HCT116 (cell line): Measurements from ENCODE around the gene TMEM11. TPM values are rescaled to one million over a fixed set of nuclear protein-coding genes. Genes with fewer than 3 reads are reported as not detected.

Experiments
- ATAC-seq: fragments of 200-7000 bp; cut with Tn5 transposase; 2 replicates; pipeline ENCODE4 v1.9.1; 2020; ENCODE audit warnings: mild to moderate bottlenecking, moderate library complexity
- BruUV-seq: library from RNA; stranded (reverse); fragments of 400-500 nt; replicated peaks from 2 replicates; lab custom pipeline; 2021; lab: Mats Ljungman, UMichigan
- CTCF ChIA-PET: fragments of 300-600 bp; sonication (Branson Sonifier 250); formaldehyde crosslinking; loops from one replicate; lab custom pipeline; 2021; ENCODE audit warnings: antibody characterized with exemption; lab: Charles Lee
- POLR2A ChIA-PET: fragments of 300-600, 350-600 bp; sonication (Branson Sonifier 250); formaldehyde crosslinking; loops from one replicate; lab custom pipeline; 2021; ENCODE audit warnings: antibody characterized with exemption; lab: Charles Lee
- RAD21 ChIA-PET, 2 experiments: fragments of 300-600 bp; sonication (Branson Sonifier 250); formaldehyde crosslinking; loops; one replicate each; lab custom pipeline; 2023; ENCODE audit warnings: low total read pairs in 2 of 2; ENCODE audit not compliant: uncharacterized antibody in 2 of 2, unreplicated experiment in 2 of 2, low non-redundant PET in 1 of 2; lab: Charles Lee
- DNase-seq: peaks from one replicate; pipeline ENCODE4 v3.0.0-alpha.2; 2010; ENCODE audit warnings: low read depth, low spot score
- H2AFZ ChIP-seq: fragments of 200-600 bp; shearing (Covaris generic), sonication (generic); 2 replicates; pipeline ENCODE4 v1.6.1; 2017; ENCODE audit warnings: low read depth, mixed run types, mixed read lengths, antibody characterized with exemption, low read length; ENCODE audit not compliant: poor library complexity, severe bottlenecking
- H3K27ac ChIP-seq: 2 replicates; pipeline ENCODE4 v1.5.1; 2012; ENCODE audit warnings: low read depth, low read length
- H3K27me3 ChIP-seq: fragments of 200-600 bp; sonication (generic); 2 replicates; pipeline ENCODE4 v1.6.1; 2016; ENCODE audit warnings: mixed run types, low read length, mixed read lengths; ENCODE audit not compliant: insufficient read depth
- H3K36me3 ChIP-seq, 2 experiments: fragments of 200-500 bp in 1 of 2; fragments of 200-600 bp in 1 of 2; sonication (Bioruptor generic) in 1 of 2; sonication (generic) in 1 of 2; 2 replicates each; pipeline versions ENCODE4 v1.5.1 to v1.6.1; 2014 to 2016; ENCODE audit warnings: low read length in 2 of 2, inconsistent platforms in 1 of 2, mixed read lengths in 1 of 2, mixed run types in 1 of 2; ENCODE audit not compliant: insufficient read depth in 2 of 2, control insufficient read depth in 1 of 2
- H3K4me1 ChIP-seq, 2 experiments: fragments of 200-600 bp in 1 of 2; sonication (generic) in 1 of 2; 2 replicates each; pipeline versions ENCODE4 v1.5.1 to v1.6.1; 2012 to 2017; ENCODE audit warnings: low read length in 2 of 2, inconsistent platforms in 1 of 2, mild to moderate bottlenecking in 1 of 2, mixed read lengths in 1 of 2, mixed run types in 1 of 2, moderate library complexity in 1 of 2; ENCODE audit not compliant: insufficient read depth in 2 of 2, control insufficient read depth in 1 of 2
- H3K4me2 ChIP-seq: fragments of 200-600 bp; sonication (generic); 2 replicates; pipeline ENCODE4 v1.6.1; 2017; ENCODE audit warnings: mixed run types, low read length, mixed read lengths
- H3K4me3 ChIP-seq, 2 experiments: fragments of 200-600 bp in 1 of 2; sonication (generic) in 1 of 2; replicated peaks in 1 of 2; 2 replicates each; pipeline ENCODE4 v1.5.1; 2011 to 2016; ENCODE audit warnings: low read length in 2 of 2, control low read depth in 1 of 2, low read depth in 1 of 2, mild to moderate bottlenecking in 1 of 2, mixed read lengths in 1 of 2, mixed run types in 1 of 2
- H3K79me2 ChIP-seq: fragments of 200-600 bp; sonication (generic); 2 replicates; pipeline ENCODE4 v1.6.1; 2017; ENCODE audit warnings: mild to moderate bottlenecking, mixed run types, low read length, moderate library complexity, mixed read lengths; ENCODE audit not compliant: insufficient read depth
- H3K9ac ChIP-seq: fragments of 200-600 bp; sonication (generic); 2 replicates; pipeline ENCODE4 v1.6.1; 2016; ENCODE audit warnings: low read length, mixed read lengths
- H3K9me2 ChIP-seq: fragments of 200-600 bp; sonication (generic), shearing (Covaris generic); 2 replicates; pipeline ENCODE4 v1.6.1; 2017; ENCODE audit warnings: mixed run types, mild to moderate bottlenecking, moderate library complexity; ENCODE audit not compliant: insufficient read depth
- H3K9me3 ChIP-seq, 2 experiments: fragments of 200-500 bp in 1 of 2; fragments of 200-600 bp in 1 of 2; sonication (Bioruptor generic) in 1 of 2; sonication (generic) in 1 of 2; 2 replicates each; pipeline ENCODE4 v1.6.1; 2014 to 2017; ENCODE audit warnings: low read length in 2 of 2, mixed read lengths in 2 of 2, inconsistent platforms in 1 of 2, low read depth in 1 of 2, mild to moderate bottlenecking in 1 of 2, mixed run types in 1 of 2, moderate library complexity in 1 of 2; ENCODE audit not compliant: control insufficient read depth in 1 of 2, insufficient read depth in 1 of 2
- H4K20me1 ChIP-seq: fragments of 200-600 bp; sonication (generic), shearing (Covaris generic); 2 replicates; pipeline ENCODE4 v1.6.1; 2017; ENCODE audit warnings: mixed run types, mild to moderate bottlenecking, moderate library complexity; ENCODE audit not compliant: insufficient read depth
- EGR1 ChIP-seq: IDR thresholded peaks from 2 replicates; pipeline ENCODE4 v1.6.1; 2012; ENCODE audit warnings: low read depth
- EZH2 ChIP-seq: fragments of 200-600 bp; sonication (generic); IDR thresholded peaks from 2 replicates; pipeline ENCODE4 v1.6.1; 2017; ENCODE audit warnings: antibody characterized with exemption, mixed run types
- EZH2phosphoT487 ChIP-seq: fragments of 200-600 bp; IDR thresholded peaks from 2 replicates; pipeline ENCODE4 v1.6.1; 2018; ENCODE audit warnings: antibody characterized with exemption, borderline replicate concordance
- FOSL1 ChIP-seq: IDR thresholded peaks from 2 replicates; pipeline ENCODE4 v1.6.1; 2012; ENCODE audit warnings: low read depth
- JUND ChIP-seq: IDR thresholded peaks from 2 replicates; pipeline ENCODE4 v1.6.1; 2012
- POLR2AphosphoS5 ChIP-seq: IDR thresholded peaks from 2 replicates; pipeline ENCODE4 v1.6.1; 2011; ENCODE audit warnings: mild to moderate bottlenecking, low read depth, low read length, moderate library complexity
- SIN3A ChIP-seq: IDR thresholded peaks from 2 replicates; pipeline ENCODE4 v1.6.1; 2012; ENCODE audit warnings: low read depth
- SP1 ChIP-seq: IDR thresholded peaks from 2 replicates; pipeline ENCODE4 v1.6.1; 2012; ENCODE audit warnings: low read depth
- SRF ChIP-seq: IDR thresholded peaks from 2 replicates; pipeline ENCODE4 v1.6.1; 2012; ENCODE audit warnings: low read depth
- TCF7L2 ChIP-seq: IDR thresholded peaks from 2 replicates; pipeline ENCODE4 v1.7.0; 2011; ENCODE audit warnings: borderline replicate concordance, inconsistent platforms; ENCODE audit not compliant: insufficient read depth, insufficient read length; ENCODE audit errors: extremely low read depth
- YY1 ChIP-seq: IDR thresholded peaks from 2 replicates; pipeline ENCODE4 v1.6.1; 2011; ENCODE audit warnings: low read length, low read depth, moderate library complexity, mild to moderate bottlenecking; ENCODE audit not compliant: insufficient replicate concordance; ENCODE audit errors: extremely low read depth
- ZFX ChIP-seq: fragments of 450-650 bp; IDR thresholded peaks from 2 replicates; pipeline ENCODE4 v1.6.1; 2017
- intact Hi-C: fragments of 100-400 bp; cut with micrococcal nuclease; formaldehyde crosslinking; loops from 2 replicates; pipeline ENCODE4 v1.10.0; 2022
- total RNA-seq: library from RNA; stranded (reverse); gene quantifications from one replicate; pipeline ENCODE4 v1.2.1, GENCODE V29; 2021; ENCODE audit not compliant: unreplicated experiment
- TF ChIP-seq, protein P1 (sequence below): IDR thresholded peaks from 2 replicates; pipeline ENCODE4 v1.6.1; 2012
- TF ChIP-seq, protein P2 (sequence below): IDR thresholded peaks from 2 replicates; pipeline ENCODE4 v1.6.1; 2011; ENCODE audit warnings: mild to moderate bottlenecking, low read length, moderate library complexity; ENCODE audit not compliant: insufficient replicate concordance; ENCODE audit errors: extremely low read depth
- TF ChIP-seq, protein P3 (sequence below), 3 experiments: fragments of 200-600 bp in 1 of 3; sonication (generic) in 1 of 3; IDR thresholded peaks in 2 of 3; conservative IDR thresholded peaks in 1 of 3; 2 replicates each; pipeline ENCODE4 v1.5.1; 2012 to 2017; ENCODE audit warnings: low read depth in 2 of 3, low read length in 2 of 3, antibody characterized with exemption in 1 of 3, borderline replicate concordance in 1 of 3, control low read depth in 1 of 3, mild to moderate bottlenecking in 1 of 3, mixed read lengths in 1 of 3, mixed run types in 1 of 3, moderate library complexity in 1 of 3; ENCODE audit not compliant: insufficient read depth in 1 of 3
- TF ChIP-seq, protein P4 (sequence below): IDR thresholded peaks from 2 replicates; pipeline ENCODE4 v1.6.1; 2012; ENCODE audit warnings: low read depth
- TF ChIP-seq, protein P5 (sequence below): IDR thresholded peaks from 2 replicates; pipeline ENCODE4 v1.6.1; 2012

The TMEM11 gene
- total RNA-seq, 1 experiment from 2014 or later: 31.0 TPM

DNA sequence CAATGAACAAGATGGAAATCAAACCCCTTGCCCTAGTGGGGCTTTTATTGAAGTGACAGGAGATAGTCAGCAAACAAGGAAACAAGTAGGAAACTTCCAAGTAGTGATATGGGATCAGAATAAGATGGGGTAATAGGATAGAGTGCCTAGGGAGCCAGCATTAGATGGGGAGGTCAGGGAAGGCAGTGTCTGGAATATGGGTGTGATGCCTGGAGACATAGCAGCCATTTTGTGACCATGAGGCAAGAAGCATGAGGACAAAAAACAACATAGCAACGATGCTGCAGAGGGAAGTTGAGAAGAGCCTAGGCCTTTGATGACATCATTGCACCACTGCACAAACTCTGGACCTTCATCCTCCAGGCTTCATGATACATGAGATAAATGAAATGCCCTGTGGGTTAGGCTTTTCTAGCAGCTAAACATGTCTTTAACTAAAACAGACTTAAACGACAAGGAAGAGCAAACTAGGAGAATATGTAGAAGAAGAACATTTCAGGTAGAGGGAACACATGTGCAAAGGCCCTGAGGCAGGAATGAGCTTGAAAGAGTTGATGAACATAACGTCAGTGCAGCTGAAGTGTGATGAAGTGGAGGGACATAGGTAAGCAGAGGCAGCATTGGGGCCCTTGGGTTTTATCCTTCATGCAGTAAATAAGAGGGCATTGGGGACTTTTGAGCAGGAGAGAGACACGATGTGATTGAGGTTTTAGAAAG is 18.2 kb upstream of the TMEM11 start:
- H3K27me3 ChIP-seq: no peaks in the 10 kb centered on the region
- no peak for DNase-seq
- ATAC-seq: no peak
- H3K9ac ChIP-seq: no peak overlapping the region
- no peaks in the 10 kb centered on the region for H3K9me2 ChIP-seq
- H3K4me2 ChIP-seq: no peak overlapping the region
- H3K9me3 ChIP-seq: no peaks in the 10 kb centered on the region
- no peak overlapping the region for H3K4me3 ChIP-seq
- no peaks in the 10 kb centered on the region for H3K36me3 ChIP-seq
- H4K20me1 ChIP-seq: no peaks in the 10 kb centered on the region
- POLR2A ChIA-PET: no interaction called here
- CTCF ChIA-PET: no interaction called here
- H3K79me2 ChIP-seq: no peaks in the 10 kb centered on the region
- H2AFZ ChIP-seq: no peak overlapping the region
- H3K4me1 ChIP-seq: no peaks in the 10 kb centered on the region
- no TSS peak for BruUV-seq
- no peak overlapping the region for H3K27ac ChIP-seq
- TF ChIP-seq, protein P1, sequence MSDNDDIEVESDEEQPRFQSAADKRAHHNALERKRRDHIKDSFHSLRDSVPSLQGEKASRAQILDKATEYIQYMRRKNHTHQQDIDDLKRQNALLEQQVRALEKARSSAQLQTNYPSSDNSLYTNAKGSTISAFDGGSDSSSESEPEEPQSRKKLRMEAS: no peak
- TF ChIP-seq JUND (no peak), YY1 (no peak), SRF (no peak), EZH2phosphoT487 (no peak), ZFX (no peak), SIN3A (no peak), TCF7L2 (no peak), EZH2 (no peak), FOSL1 (no peak), POLR2AphosphoS5 (no peak), SP1 (no peak), EGR1 (no peak)
- TF ChIP-seq, protein P2, sequence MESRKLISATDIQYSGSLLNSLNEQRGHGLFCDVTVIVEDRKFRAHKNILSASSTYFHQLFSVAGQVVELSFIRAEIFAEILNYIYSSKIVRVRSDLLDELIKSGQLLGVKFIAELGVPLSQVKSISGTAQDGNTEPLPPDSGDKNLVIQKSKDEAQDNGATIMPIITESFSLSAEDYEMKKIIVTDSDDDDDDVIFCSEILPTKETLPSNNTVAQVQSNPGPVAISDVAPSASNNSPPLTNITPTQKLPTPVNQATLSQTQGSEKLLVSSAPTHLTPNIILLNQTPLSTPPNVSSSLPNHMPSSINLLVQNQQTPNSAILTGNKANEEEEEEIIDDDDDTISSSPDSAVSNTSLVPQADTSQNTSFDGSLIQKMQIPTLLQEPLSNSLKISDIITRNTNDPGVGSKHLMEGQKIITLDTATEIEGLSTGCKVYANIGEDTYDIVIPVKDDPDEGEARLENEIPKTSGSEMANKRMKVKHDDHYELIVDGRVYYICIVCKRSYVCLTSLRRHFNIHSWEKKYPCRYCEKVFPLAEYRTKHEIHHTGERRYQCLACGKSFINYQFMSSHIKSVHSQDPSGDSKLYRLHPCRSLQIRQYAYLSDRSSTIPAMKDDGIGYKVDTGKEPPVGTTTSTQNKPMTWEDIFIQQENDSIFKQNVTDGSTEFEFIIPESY: no peak
- TF ChIP-seq, protein P3, sequence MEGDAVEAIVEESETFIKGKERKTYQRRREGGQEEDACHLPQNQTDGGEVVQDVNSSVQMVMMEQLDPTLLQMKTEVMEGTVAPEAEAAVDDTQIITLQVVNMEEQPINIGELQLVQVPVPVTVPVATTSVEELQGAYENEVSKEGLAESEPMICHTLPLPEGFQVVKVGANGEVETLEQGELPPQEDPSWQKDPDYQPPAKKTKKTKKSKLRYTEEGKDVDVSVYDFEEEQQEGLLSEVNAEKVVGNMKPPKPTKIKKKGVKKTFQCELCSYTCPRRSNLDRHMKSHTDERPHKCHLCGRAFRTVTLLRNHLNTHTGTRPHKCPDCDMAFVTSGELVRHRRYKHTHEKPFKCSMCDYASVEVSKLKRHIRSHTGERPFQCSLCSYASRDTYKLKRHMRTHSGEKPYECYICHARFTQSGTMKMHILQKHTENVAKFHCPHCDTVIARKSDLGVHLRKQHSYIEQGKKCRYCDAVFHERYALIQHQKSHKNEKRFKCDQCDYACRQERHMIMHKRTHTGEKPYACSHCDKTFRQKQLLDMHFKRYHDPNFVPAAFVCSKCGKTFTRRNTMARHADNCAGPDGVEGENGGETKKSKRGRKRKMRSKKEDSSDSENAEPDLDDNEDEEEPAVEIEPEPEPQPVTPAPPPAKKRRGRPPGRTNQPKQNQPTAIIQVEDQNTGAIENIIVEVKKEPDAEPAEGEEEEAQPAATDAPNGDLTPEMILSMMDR (IDR thresholded peaks at IDR 0.05 in 2 of 3, conservative IDR thresholded peaks at IDR 0.05 in 1 of 3; ENCODE audit: borderline replicate concordance in 1 of 3, insufficient read depth in 1 of 3, low read depth in 2 of 3, low read length in 2 of 3): no peak
- TF ChIP-seq, protein P4, sequence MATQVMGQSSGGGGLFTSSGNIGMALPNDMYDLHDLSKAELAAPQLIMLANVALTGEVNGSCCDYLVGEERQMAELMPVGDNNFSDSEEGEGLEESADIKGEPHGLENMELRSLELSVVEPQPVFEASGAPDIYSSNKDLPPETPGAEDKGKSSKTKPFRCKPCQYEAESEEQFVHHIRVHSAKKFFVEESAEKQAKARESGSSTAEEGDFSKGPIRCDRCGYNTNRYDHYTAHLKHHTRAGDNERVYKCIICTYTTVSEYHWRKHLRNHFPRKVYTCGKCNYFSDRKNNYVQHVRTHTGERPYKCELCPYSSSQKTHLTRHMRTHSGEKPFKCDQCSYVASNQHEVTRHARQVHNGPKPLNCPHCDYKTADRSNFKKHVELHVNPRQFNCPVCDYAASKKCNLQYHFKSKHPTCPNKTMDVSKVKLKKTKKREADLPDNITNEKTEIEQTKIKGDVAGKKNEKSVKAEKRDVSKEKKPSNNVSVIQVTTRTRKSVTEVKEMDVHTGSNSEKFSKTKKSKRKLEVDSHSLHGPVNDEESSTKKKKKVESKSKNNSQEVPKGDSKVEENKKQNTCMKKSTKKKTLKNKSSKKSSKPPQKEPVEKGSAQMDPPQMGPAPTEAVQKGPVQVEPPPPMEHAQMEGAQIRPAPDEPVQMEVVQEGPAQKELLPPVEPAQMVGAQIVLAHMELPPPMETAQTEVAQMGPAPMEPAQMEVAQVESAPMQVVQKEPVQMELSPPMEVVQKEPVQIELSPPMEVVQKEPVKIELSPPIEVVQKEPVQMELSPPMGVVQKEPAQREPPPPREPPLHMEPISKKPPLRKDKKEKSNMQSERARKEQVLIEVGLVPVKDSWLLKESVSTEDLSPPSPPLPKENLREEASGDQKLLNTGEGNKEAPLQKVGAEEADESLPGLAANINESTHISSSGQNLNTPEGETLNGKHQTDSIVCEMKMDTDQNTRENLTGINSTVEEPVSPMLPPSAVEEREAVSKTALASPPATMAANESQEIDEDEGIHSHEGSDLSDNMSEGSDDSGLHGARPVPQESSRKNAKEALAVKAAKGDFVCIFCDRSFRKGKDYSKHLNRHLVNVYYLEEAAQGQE: no peak
- TF ChIP-seq, protein P5, sequence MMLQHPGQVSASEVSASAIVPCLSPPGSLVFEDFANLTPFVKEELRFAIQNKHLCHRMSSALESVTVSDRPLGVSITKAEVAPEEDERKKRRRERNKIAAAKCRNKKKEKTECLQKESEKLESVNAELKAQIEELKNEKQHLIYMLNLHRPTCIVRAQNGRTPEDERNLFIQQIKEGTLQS: no peak
- intact Hi-C loops: no loop called here
- RAD21 ChIA-PET: no interaction called here
